H1 (cell line): ENCODE measurements around the gene GABBR1.

ENCODE experiments used
- CTCF ChIP-seq, 3 experiments: IDR thresholded peaks; 1 replicate in 2 of 3; 2 replicates in 1 of 3; pipeline versions ENCODE4 v1.5.1 to v1.6.1; 2011; ENCODE audit warnings: low read length in 3 of 3, mild to moderate bottlenecking in 3 of 3, inconsistent platforms in 2 of 3, low read depth in 1 of 3, moderate library complexity in 1 of 3; ENCODE audit not compliant: insufficient read depth in 1 of 3; ENCODE audit errors: control extremely low read depth in 1 of 3
- EGR1 ChIP-seq: IDR thresholded peaks from 2 replicates; pipeline ENCODE4 v1.6.1; 2011; ENCODE audit warnings: low read depth, low read length, borderline replicate concordance
- EZH2 ChIP-seq: fragments of 200-600 bp; sonication (generic); IDR thresholded peaks from 2 replicates; pipeline ENCODE4 v1.7.1; 2012; ENCODE audit warnings: low read depth, mild to moderate bottlenecking, moderate library complexity, low read length, inconsistent platforms; ENCODE audit not compliant: severe bottlenecking
- HDAC6 ChIP-seq: IDR thresholded peaks from one replicate; pipeline ENCODE4 v1.7.1; 2012; ENCODE audit warnings: low read depth, mild to moderate bottlenecking, inconsistent platforms, low read length, moderate library complexity
- KDM1A ChIP-seq: fragments of 200-600, 300-600 bp; sonication (generic); IDR thresholded peaks from 2 replicates; pipeline ENCODE4 v1.7.1; 2016; ENCODE audit warnings: mild to moderate bottlenecking, low read length, borderline replicate concordance
- MAFK ChIP-seq: IDR thresholded peaks from 2 replicates; pipeline ENCODE4 v1.6.1; 2012; ENCODE audit warnings: low read depth, mild to moderate bottlenecking, improper control_type of control experiment, low read length
- POLR2A ChIP-seq, 2 experiments: IDR thresholded peaks; 1 replicate in 1 of 2; 2 replicates in 1 of 2; pipeline ENCODE4 v1.6.1; 2011; ENCODE audit warnings: low read depth in 2 of 2, low read length in 2 of 2, mild to moderate bottlenecking in 2 of 2; ENCODE audit errors: control extremely low read depth in 1 of 2
- RXRA ChIP-seq: IDR thresholded peaks from 2 replicates; pipeline ENCODE4 v1.6.1; 2011; ENCODE audit warnings: low read depth, mild to moderate bottlenecking, low read length, moderate library complexity; ENCODE audit not compliant: insufficient read depth
- SRF ChIP-seq: IDR thresholded peaks from 2 replicates; pipeline ENCODE4 v1.6.1; 2011; ENCODE audit warnings: mild to moderate bottlenecking, low read depth, low read length, moderate library complexity
- SUZ12 ChIP-seq: fragments of 200-600 bp; sonication (generic); IDR thresholded peaks from 2 replicates; pipeline ENCODE4 v1.6.1; 2012; ENCODE audit warnings: mild to moderate bottlenecking, inconsistent platforms, low read length, moderate library complexity, mixed read lengths
- TAF1 ChIP-seq: IDR thresholded peaks from 2 replicates; pipeline ENCODE4 v1.6.1; 2011; ENCODE audit warnings: mild to moderate bottlenecking, low read depth, low read length
- YY1 ChIP-seq: IDR thresholded peaks from 2 replicates; pipeline ENCODE4 v1.6.1; 2011; ENCODE audit warnings: low read depth, mild to moderate bottlenecking, low read length
- ZNF274 ChIP-seq: IDR thresholded peaks from 2 replicates; pipeline ENCODE4 v1.7.0; 2012; ENCODE audit warnings: low read length, borderline replicate concordance; ENCODE audit errors: extremely low read depth
- TF ChIP-seq, protein P1 (sequence below): IDR thresholded peaks from 2 replicates; pipeline ENCODE4 v1.6.1; 2011; ENCODE audit warnings: low read length, improper control_type of control experiment

- no peak for TF ChIP-seq SUZ12
- no peak for TF ChIP-seq EZH2
- TF ChIP-seq HDAC6: no peak
- TF ChIP-seq ZNF274: no peak
- TF ChIP-seq MAFK: no peak
- TF ChIP-seq POLR2A (IDR thresholded peaks at IDR 0.05; ENCODE audit: control extremely low read depth in 1 of 2, low read depth in 2 of 2, low read length in 2 of 2): no peak
- TF ChIP-seq SRF: no peak
- no peak for TF ChIP-seq CTCF (IDR thresholded peaks at IDR 0.05; ENCODE audit: control extremely low read depth in 1 of 3, insufficient read depth in 1 of 3, low read depth in 1 of 3, low read length in 3 of 3)
- no peak for TF ChIP-seq KDM1A
- TF ChIP-seq, protein P1, sequence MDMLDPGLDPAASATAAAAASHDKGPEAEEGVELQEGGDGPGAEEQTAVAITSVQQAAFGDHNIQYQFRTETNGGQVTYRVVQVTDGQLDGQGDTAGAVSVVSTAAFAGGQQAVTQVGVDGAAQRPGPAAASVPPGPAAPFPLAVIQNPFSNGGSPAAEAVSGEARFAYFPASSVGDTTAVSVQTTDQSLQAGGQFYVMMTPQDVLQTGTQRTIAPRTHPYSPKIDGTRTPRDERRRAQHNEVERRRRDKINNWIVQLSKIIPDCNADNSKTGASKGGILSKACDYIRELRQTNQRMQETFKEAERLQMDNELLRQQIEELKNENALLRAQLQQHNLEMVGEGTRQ: no peak
- TF ChIP-seq RXRA: no peak
- TF ChIP-seq YY1: no peak
- TF ChIP-seq TAF1: no peak
- no peak for TF ChIP-seq EGR1
These were observed 108.3 kb downstream of the GABBR1 start for GRCh38 chr6:29524444-29525310.
